Measurements from ENCODE around the gene PCYOX1L.

Gene PCYOX1L

GRCh38 chr5:149355688-149356087, 2.2 kb upstream of the PCYOX1L start:
- no peak overlapping the region for H2AFZ ChIP-seq (ENCODE audit: low read length)
- no peaks in the 10 kb centered on the region for H3F3A ChIP-seq (ENCODE audit: insufficient read depth, low read length)
- no peaks in the 10 kb centered on the region for H4K20me1 ChIP-seq (ENCODE audit: insufficient read depth, low read length)
- TF ChIP-seq EZH2 (IDR thresholded peaks at IDR 0.05; ENCODE audit: borderline replicate concordance, low read length) (no peak), CTCF (IDR thresholded peaks at IDR 0.05; ENCODE audit: low read length) (no peak)
- peaks cover 27% of the 10 kb centered on the region for H3K4me1 ChIP-seq (ENCODE audit: insufficient read depth, low read length, severe bottlenecking)
- no peaks in the 10 kb centered on the region for H3K9me3 ChIP-seq (ENCODE audit: low read length)
- H3K4me2 ChIP-seq (ENCODE audit: low read length) = no peak overlapping the region
- H3K36me3 ChIP-seq (ENCODE audit: insufficient read depth, low read length) = peaks cover 57% of the 10 kb centered on the region
- H3K79me2 ChIP-seq (ENCODE audit: insufficient read depth, low read length) = no peaks in the 10 kb centered on the region
- H3K27me3 ChIP-seq (ENCODE audit: insufficient read depth, low read length) = no peaks in the 10 kb centered on the region
- H3K9me2 ChIP-seq (ENCODE audit: low read depth, low read length) = no peaks in the 10 kb centered on the region
- H3K4me3 ChIP-seq (ENCODE audit: low read depth, low read length, poor library complexity, severe bottlenecking) = no peak overlapping the region
- no peak overlapping the region for H3K9ac ChIP-seq (ENCODE audit: low read length)
- no peak overlapping the region for H3K27ac ChIP-seq (ENCODE audit: low read depth, low read length, poor library complexity, severe bottlenecking)

GRCh38 chr5:149356391-149356790, 1.5 kb upstream of the PCYOX1L start:
- H3K27ac ChIP-seq (ENCODE audit: low read depth, low read length, poor library complexity, severe bottlenecking) = no peak overlapping the region
- H3K27me3 ChIP-seq (ENCODE audit: insufficient read depth, low read length) = no peaks in the 10 kb centered on the region
- no peak overlapping the region for H3K4me3 ChIP-seq (ENCODE audit: low read depth, low read length, poor library complexity, severe bottlenecking)
- no peak for TF ChIP-seq CTCF (IDR thresholded peaks at IDR 0.05; ENCODE audit: low read length)
- no peak for TF ChIP-seq EZH2 (IDR thresholded peaks at IDR 0.05; ENCODE audit: borderline replicate concordance, low read length)
- no peaks in the 10 kb centered on the region for H3K9me2 ChIP-seq (ENCODE audit: low read depth, low read length)
- no peak overlapping the region for H2AFZ ChIP-seq (ENCODE audit: low read length)
- H3K4me1 ChIP-seq (ENCODE audit: insufficient read depth, low read length, severe bottlenecking) = peaks cover 27% of the 10 kb centered on the region
- no peak overlapping the region for H3K9ac ChIP-seq (ENCODE audit: low read length)
- H4K20me1 ChIP-seq (ENCODE audit: insufficient read depth, low read length) = no peaks in the 10 kb centered on the region
- H3K9me3 ChIP-seq (ENCODE audit: low read length) = no peaks in the 10 kb centered on the region
- H3K79me2 ChIP-seq (ENCODE audit: insufficient read depth, low read length) = no peaks in the 10 kb centered on the region
- peak overlapping the region; percentile 13; the same call in 1 of the 2 replicates for H3K4me2 ChIP-seq (ENCODE audit: low read length)
- H3F3A ChIP-seq (ENCODE audit: insufficient read depth, low read length) = no peaks in the 10 kb centered on the region
- peaks cover 50% of the 10 kb centered on the region for H3K36me3 ChIP-seq (ENCODE audit: insufficient read depth, low read length)

GRCh38 chr5:149358294-149358651, 427 bp downstream of the PCYOX1L start:
- Histone ChIP-seq H3K4me1 (ENCODE audit: insufficient read depth, low read length, severe bottlenecking) (peaks cover 27% of the 10 kb centered on the region), H3K27ac (ENCODE audit: low read depth, low read length, poor library complexity, severe bottlenecking) (peak overlapping the region; percentile 38), H3K4me3 (ENCODE audit: low read depth, low read length, poor library complexity, severe bottlenecking) (peak overlapping the region; percentile 94), H3K27me3 (ENCODE audit: insufficient read depth, low read length) (no peaks in the 10 kb centered on the region), H2AFZ (ENCODE audit: low read length) (no peak overlapping the region), H3F3A (ENCODE audit: insufficient read depth, low read length) (no peaks in the 10 kb centered on the region), H3K9me2 (ENCODE audit: low read depth, low read length) (no peaks in the 10 kb centered on the region), H4K20me1 (ENCODE audit: insufficient read depth, low read length) (no peaks in the 10 kb centered on the region), H3K9ac (ENCODE audit: low read length) (peak overlapping the region; percentile 97), H3K79me2 (ENCODE audit: insufficient read depth, low read length) (no peaks in the 10 kb centered on the region), H3K36me3 (ENCODE audit: insufficient read depth, low read length) (peaks cover 35% of the 10 kb centered on the region), H3K4me2 (ENCODE audit: low read length) (peak overlapping the region; percentile 83), H3K9me3 (ENCODE audit: low read length) (no peaks in the 10 kb centered on the region)
- TF ChIP-seq EZH2 (IDR thresholded peaks at IDR 0.05; ENCODE audit: borderline replicate concordance, low read length) = no peak
- no peak for TF ChIP-seq CTCF (IDR thresholded peaks at IDR 0.05; ENCODE audit: low read length)

All from OCI-LY1 (cell line).